Astrocyte (in vitro differentiated cells and primary cell): Measurements from ENCODE around the gene PCDHGB6. TPM values are rescaled to one million over a fixed set of nuclear protein-coding genes. Genes with fewer than 3 reads are reported as not detected.

Source experiments
- DNase-seq: peaks from one replicate; pipeline ENCODE4 v3.0.0-alpha.2; 2010; ENCODE audit warnings: low read depth
- FAIRE-seq: peaks from 2 replicates; lab custom pipeline; 2011; peaks lifted over from hg19 to GRCh38; lab: Jason Lieb, UNC
- H2AFZ ChIP-seq: 2 replicates; pipeline ENCODE4 v1.6.0; 2012; ENCODE audit warnings: low read depth, low read length, inconsistent platforms
- H3K27ac ChIP-seq: 2 replicates; pipeline ENCODE4 v1.5.1; 2011; ENCODE audit warnings: low read depth, low read length, inconsistent platforms
- H3K27me3 ChIP-seq: 2 replicates; pipeline ENCODE4 v1.6.0; 2011; ENCODE audit warnings: low read length, inconsistent platforms; ENCODE audit not compliant: insufficient read depth
- H3K36me3 ChIP-seq: 2 replicates; pipeline ENCODE4 v1.5.1; 2011; ENCODE audit warnings: low read length, inconsistent platforms; ENCODE audit not compliant: insufficient read depth
- H3K4me1 ChIP-seq: 2 replicates; pipeline ENCODE4 v1.5.1; 2011; ENCODE audit warnings: low read length, inconsistent platforms; ENCODE audit not compliant: insufficient read depth
- H3K4me2 ChIP-seq: 2 replicates; pipeline ENCODE4 v1.6.0; 2012; ENCODE audit warnings: low read length, inconsistent platforms
- H3K4me3 ChIP-seq: 2 replicates; pipeline ENCODE4 v1.5.1; 2011; ENCODE audit warnings: low read depth, mild to moderate bottlenecking, low read length, inconsistent platforms; ENCODE audit not compliant: insufficient read depth
- H3K79me2 ChIP-seq: 2 replicates; pipeline ENCODE4 v1.6.0; 2012; ENCODE audit warnings: mild to moderate bottlenecking, low read length, inconsistent platforms; ENCODE audit not compliant: insufficient read depth
- H3K9ac ChIP-seq: 2 replicates; pipeline ENCODE4 v1.6.0; 2012; ENCODE audit warnings: mild to moderate bottlenecking, low read length, inconsistent platforms
- H3K9me3 ChIP-seq: 2 replicates; pipeline ENCODE4 v1.5.1; 2012; ENCODE audit warnings: low read depth, mild to moderate bottlenecking, low read length, inconsistent platforms; ENCODE audit not compliant: insufficient read depth
- H4K20me1 ChIP-seq: 2 replicates; pipeline ENCODE4 v1.6.0; 2012; ENCODE audit warnings: low read length, inconsistent platforms; ENCODE audit not compliant: insufficient read depth
- H3K27ac Mint-ChIP-seq: one replicate; pipeline ENCODE4 v1.8.0; 2021; ENCODE audit warnings: mild to moderate bottlenecking, mixed read lengths; ENCODE audit not compliant: unreplicated experiment
- H3K27me3 Mint-ChIP-seq: one replicate; pipeline ENCODE4 v1.8.0; 2021; ENCODE audit warnings: low read depth, mixed read lengths; ENCODE audit not compliant: unreplicated experiment
- H3K36me3 Mint-ChIP-seq: one replicate; pipeline ENCODE4 v1.8.0; 2021; ENCODE audit warnings: low read depth, mixed read lengths; ENCODE audit not compliant: unreplicated experiment
- H3K4me1 Mint-ChIP-seq: one replicate; pipeline ENCODE4 v1.8.0; 2021; ENCODE audit warnings: low read depth, mixed read lengths; ENCODE audit not compliant: unreplicated experiment
- H3K4me3 Mint-ChIP-seq: one replicate; pipeline ENCODE4 v1.8.0; 2021; ENCODE audit warnings: mild to moderate bottlenecking, moderate library complexity, mixed read lengths; ENCODE audit not compliant: unreplicated experiment
- H3K9me3 Mint-ChIP-seq: one replicate; pipeline ENCODE4 v1.8.0; 2021; ENCODE audit warnings: mild to moderate bottlenecking, mixed read lengths; ENCODE audit not compliant: unreplicated experiment
- CTCF ChIP-seq: IDR thresholded peaks from 2 replicates; pipeline ENCODE4 v1.5.1; 2011; ENCODE audit warnings: low read depth, mild to moderate bottlenecking, inconsistent platforms, low read length, moderate library complexity; ENCODE audit not compliant: insufficient read depth
- EZH2 ChIP-seq: IDR thresholded peaks from 2 replicates; pipeline ENCODE4 v1.6.1; 2012; ENCODE audit warnings: mild to moderate bottlenecking, low read length, inconsistent platforms; ENCODE audit not compliant: insufficient read depth
- total RNA-seq: library from RNA; stranded (reverse); gene quantifications from 2 replicates; pipeline ENCODE4 v1.2.1, GENCODE V29; 2021

The PCDHGB6 gene
- total RNA-seq, 1 donor from 2014 or later: 18.4 TPM

- no peak overlapping the region for H3K9ac ChIP-seq
- peaks cover 48% of the 10 kb centered on the region for H3K9me3 ChIP-seq
- TF ChIP-seq CTCF: no peak
- TF ChIP-seq EZH2: no peak
- H3K27ac ChIP-seq: no peak overlapping the region
- no peak for FAIRE-seq
- Mint-ChIP-seq H3K36me3 (peaks cover 24% of the 10 kb centered on the region), H3K27me3 (no peaks in the 10 kb centered on the region), H3K9me3 (peaks cover 43% of the 10 kb centered on the region), H3K4me3 (no peak overlapping the region), H3K27ac (no peak overlapping the region), H3K4me1 (peaks cover 1% of the 10 kb centered on the region)
- H3K4me1 ChIP-seq: no peaks in the 10 kb centered on the region
- DNase-seq: no peak
- no peaks in the 10 kb centered on the region for H3K27me3 ChIP-seq
- no peaks in the 10 kb centered on the region for H3K79me2 ChIP-seq
- no peak overlapping the region for H3K4me3 ChIP-seq
- H4K20me1 ChIP-seq: no peaks in the 10 kb centered on the region
- H2AFZ ChIP-seq: no peak overlapping the region
- H3K4me2 ChIP-seq: no peak overlapping the region
- H3K36me3 ChIP-seq: no peaks in the 10 kb centered on the region
Observed at GRCh38 chr5:141389153-141390042, 18.4 kb upstream of the PCDHGB6 start.

- H3K9me3 ChIP-seq: peaks cover 47% of the 10 kb centered on the region
- no peaks in the 10 kb centered on the region for H4K20me1 ChIP-seq
- H3K27me3 ChIP-seq: no peaks in the 10 kb centered on the region
- H3K27ac Mint-ChIP-seq: no peak within 1 kb of the TSS
- no peak within 1 kb of the TSS for H3K4me3 Mint-ChIP-seq
- DNase-seq (no peak), FAIRE-seq (no peak)
- peaks cover 1% of the 10 kb centered on the region for H3K4me1 Mint-ChIP-seq
- H2AFZ ChIP-seq: peak within 1 kb of the TSS; percentile 20
- no peaks in the 10 kb centered on the region for H3K36me3 ChIP-seq
- no peak within 1 kb of the TSS for H3K27ac ChIP-seq
- no peaks in the 10 kb centered on the region for H3K4me1 ChIP-seq
- no peak within 1 kb of the TSS for H3K4me3 ChIP-seq
- H3K4me2 ChIP-seq: no peak within 1 kb of the TSS
- H3K9me3 Mint-ChIP-seq: peaks cover 44% of the 10 kb centered on the region
- no peak within 1 kb of the TSS for H3K9ac ChIP-seq
- TF ChIP-seq EZH2 (no peak), CTCF (no peak)
- H3K36me3 Mint-ChIP-seq: peaks cover 28% of the 10 kb centered on the region
- no peaks in the 10 kb centered on the region for H3K79me2 ChIP-seq
- H3K27me3 Mint-ChIP-seq: no peaks in the 10 kb centered on the region
Observed at GRCh38 chr5:141392429-141393198, 15.2 kb upstream of the PCDHGB6 start, which contains the start of gene PCDHGA8. TSS of gene PCDHGA8 (plus strand) at chr5:141392633. CDS start at chr5:141392814, 181 bp downstream.
